Smooth muscle cell (in vitro differentiated cells): Measurements from ENCODE around the gene CCNY. TPM values are rescaled to one million over a fixed set of nuclear protein-coding genes. Genes with fewer than 3 reads are reported as not detected.
A peak's percentile ranks its signal among the peaks of the same experiment; 100 is the strongest.

Experiments used
- DNase-seq: peaks from one replicate; lab custom pipeline; 2025; ENCODE audit not compliant: unreplicated experiment; lab: John Stamatoyannopoulos, UW
- H2AFZ ChIP-seq: fragments of 200-600 bp; sonication (generic); 2 replicates; pipeline ENCODE4 v1.6.0; 2016; ENCODE audit warnings: antibody characterized with exemption, low read depth, mild to moderate bottlenecking
- H3F3A ChIP-seq: fragments of 200-600 bp; sonication (generic); 2 replicates; pipeline ENCODE4 v1.6.0; 2017; ENCODE audit warnings: antibody characterized with exemption, low read depth
- H3K27ac ChIP-seq: fragments of 200-600 bp; sonication (generic); 2 replicates; pipeline ENCODE4 v1.5.1; 2016; ENCODE audit warnings: low read depth, mild to moderate bottlenecking
- H3K27me3 ChIP-seq: fragments of 200-600 bp; sonication (generic); 2 replicates; pipeline ENCODE4 v1.6.1; 2016; ENCODE audit warnings: low read depth, mild to moderate bottlenecking
- H3K36me3 ChIP-seq: fragments of 200-600 bp; sonication (generic); 2 replicates; pipeline ENCODE4 v1.5.1; 2016; ENCODE audit warnings: low read depth
- H3K4me1 ChIP-seq: fragments of 200-600 bp; sonication (generic); 2 replicates; pipeline ENCODE4 v1.5.1; 2016; ENCODE audit warnings: low read depth
- H3K4me2 ChIP-seq: fragments of 200-600 bp; sonication (generic); 2 replicates; pipeline ENCODE4 v1.6.0; 2016; ENCODE audit warnings: mild to moderate bottlenecking
- H3K4me3 ChIP-seq: fragments of 200-600 bp; sonication (generic); 2 replicates; pipeline ENCODE4 v1.5.1; 2016; ENCODE audit warnings: mild to moderate bottlenecking
- H3K79me2 ChIP-seq: fragments of 200-600 bp; sonication (generic); 2 replicates; pipeline ENCODE4 v1.6.0; 2016; ENCODE audit warnings: low read depth, mild to moderate bottlenecking
- H3K9ac ChIP-seq: fragments of 200-600 bp; sonication (generic); 2 replicates; pipeline ENCODE4 v1.6.0; 2016; ENCODE audit warnings: low read depth
- H3K9me3 ChIP-seq: fragments of 200-600 bp; sonication (generic); replicated peaks from 2 replicates; pipeline ENCODE4 v1.5.1; 2016; ENCODE audit warnings: low read depth
- H4K20me1 ChIP-seq: fragments of 200-600 bp; sonication (generic); 2 replicates; pipeline ENCODE4 v1.6.0; 2016; ENCODE audit warnings: low read depth
- WGBS: methylation state at CpG from one replicate; pipeline ENCODE4 v1.1.7; 2016; ENCODE audit warnings: low lambda C conversion rate; 5-methylcytosine and 5-hydroxymethylcytosine counted together
- polyA plus RNA-seq: library from polyadenylated mRNA; unstranded; fragments of >200 nt; fragmentation: Nextera tagmentation; extraction: Ambion mirVana; gene quantifications from 2 replicates; pipeline ENCODE4 v1.2.1, GENCODE V29; 2016
- total RNA-seq: library from RNA; depleted of rRNA; stranded (reverse); fragments of >200 nt; gene quantifications from 2 replicates; pipeline ENCODE4 v1.2.3, GENCODE V29; 2014
- TF ChIP-seq, protein P1 (sequence below): fragments of 200-600 bp; sonication (generic); IDR thresholded peaks from 2 replicates; pipeline ENCODE4 v1.5.1; 2017; ENCODE audit warnings: borderline replicate concordance, mild to moderate bottlenecking, antibody characterized with exemption; ENCODE audit not compliant: insufficient read depth, poor library complexity, severe bottlenecking

The CCNY gene
- total and polyA plus RNA-seq, 2 experiments from 2014 or later, result 46.9 to 57.5 TPM

- no peaks in the 10 kb centered on the region for H3K9me3 ChIP-seq
- H3K27ac ChIP-seq, result peak overlapping the region; percentile 98
- H4K20me1 ChIP-seq, result peaks cover 58% of the 10 kb centered on the region
- WGBS, result 70% methylated on average over 2 of the region's 2 CpGs
- TF ChIP-seq, protein P1, sequence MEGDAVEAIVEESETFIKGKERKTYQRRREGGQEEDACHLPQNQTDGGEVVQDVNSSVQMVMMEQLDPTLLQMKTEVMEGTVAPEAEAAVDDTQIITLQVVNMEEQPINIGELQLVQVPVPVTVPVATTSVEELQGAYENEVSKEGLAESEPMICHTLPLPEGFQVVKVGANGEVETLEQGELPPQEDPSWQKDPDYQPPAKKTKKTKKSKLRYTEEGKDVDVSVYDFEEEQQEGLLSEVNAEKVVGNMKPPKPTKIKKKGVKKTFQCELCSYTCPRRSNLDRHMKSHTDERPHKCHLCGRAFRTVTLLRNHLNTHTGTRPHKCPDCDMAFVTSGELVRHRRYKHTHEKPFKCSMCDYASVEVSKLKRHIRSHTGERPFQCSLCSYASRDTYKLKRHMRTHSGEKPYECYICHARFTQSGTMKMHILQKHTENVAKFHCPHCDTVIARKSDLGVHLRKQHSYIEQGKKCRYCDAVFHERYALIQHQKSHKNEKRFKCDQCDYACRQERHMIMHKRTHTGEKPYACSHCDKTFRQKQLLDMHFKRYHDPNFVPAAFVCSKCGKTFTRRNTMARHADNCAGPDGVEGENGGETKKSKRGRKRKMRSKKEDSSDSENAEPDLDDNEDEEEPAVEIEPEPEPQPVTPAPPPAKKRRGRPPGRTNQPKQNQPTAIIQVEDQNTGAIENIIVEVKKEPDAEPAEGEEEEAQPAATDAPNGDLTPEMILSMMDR, result no peak
- no peaks in the 10 kb centered on the region for H3K36me3 ChIP-seq
- no peak overlapping the region for H3K9ac ChIP-seq
- no peak for DNase-seq
- no peaks in the 10 kb centered on the region for H3K27me3 ChIP-seq
- H3K4me2 ChIP-seq, result peak overlapping the region; percentile 81
- H3K4me3 ChIP-seq, result no peak overlapping the region
- peaks cover 83% of the 10 kb centered on the region for H3K79me2 ChIP-seq
- no peak overlapping the region for H2AFZ ChIP-seq
- peaks cover 8% of the 10 kb centered on the region for H3F3A ChIP-seq
- peaks cover 31% of the 10 kb centered on the region for H3K4me1 ChIP-seq
Measured at GRCh38 chr10:35420044-35420443, 83.7 kb downstream of the CCNY start.

GRCh38 chr10:35420827-35421552 lies 84.7 kb downstream of the CCNY start:
- H2AFZ ChIP-seq, result no peak overlapping the region
- H3K9ac ChIP-seq, result peak overlapping the region; percentile 88
- no peak for DNase-seq
- no peaks in the 10 kb centered on the region for H3K9me3 ChIP-seq
- H3K27me3 ChIP-seq, result no peaks in the 10 kb centered on the region
- no peak overlapping the region for H3K4me3 ChIP-seq
- H3K4me2 ChIP-seq, result peak overlapping the region; percentile 81
- H3K27ac ChIP-seq, result peak overlapping the region; percentile 98
- peaks cover 31% of the 10 kb centered on the region for H3K4me1 ChIP-seq
- peaks cover 52% of the 10 kb centered on the region for H4K20me1 ChIP-seq
- H3K79me2 ChIP-seq, result peaks cover 82% of the 10 kb centered on the region
- 64% methylated on average over 11 of the region's 11 CpGs for WGBS
- TF ChIP-seq, protein P1, result no peak
- H3F3A ChIP-seq, result peaks cover 8% of the 10 kb centered on the region
- H3K36me3 ChIP-seq, result no peaks in the 10 kb centered on the region

DNA sequence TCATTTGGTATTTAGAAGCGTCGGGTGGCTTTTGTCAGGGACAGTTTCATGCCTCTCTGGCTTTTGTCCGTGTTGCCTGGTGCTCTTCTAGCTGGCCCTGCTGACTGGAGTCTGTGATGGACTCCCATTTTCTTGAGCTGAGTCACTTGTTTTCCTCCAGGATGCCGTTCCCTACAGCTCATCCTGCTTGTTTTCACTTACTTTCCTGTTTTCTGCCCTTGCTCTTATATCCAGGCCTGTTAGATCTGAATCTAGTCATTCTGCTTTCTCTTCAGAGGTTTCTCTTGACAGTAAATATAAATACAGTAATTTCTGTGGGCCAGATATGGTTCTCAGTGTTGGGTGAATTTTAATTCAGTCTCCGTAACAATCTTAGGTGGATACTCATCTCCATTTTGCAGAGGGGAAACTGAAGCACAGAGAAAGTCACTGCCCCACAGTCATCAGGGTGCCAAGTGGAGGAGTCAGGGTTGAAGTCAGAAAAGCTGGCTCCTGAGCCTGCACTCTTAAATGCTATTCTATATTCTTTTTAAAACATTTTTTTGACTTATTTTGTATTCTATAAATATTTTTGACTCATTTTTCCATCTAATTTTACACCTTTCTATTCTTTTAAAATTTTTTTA lies 85.4 kb downstream of the CCNY start:
- 2% methylated on average over 5 of the region's 5 CpGs for WGBS
- Histone ChIP-seq H3K4me3 (no peak overlapping the region), H3K27ac (peak overlapping the region; percentile 98), H3K79me2 (peaks cover 82% of the 10 kb centered on the region), H3F3A (peaks cover 8% of the 10 kb centered on the region), H3K4me2 (peak overlapping the region; percentile 81), H3K9ac (peak overlapping the region; percentile 88), H3K27me3 (no peaks in the 10 kb centered on the region), H3K4me1 (peaks cover 33% of the 10 kb centered on the region), H4K20me1 (peaks cover 54% of the 10 kb centered on the region), H3K9me3 (no peaks in the 10 kb centered on the region), H2AFZ (no peak overlapping the region), H3K36me3 (no peaks in the 10 kb centered on the region)
- TF ChIP-seq, protein P1, result no peak
- no peak for DNase-seq
